Thoracic aorta (tissue), 2 donors: ENCODE results near the gene NAV2. TPM values are rescaled to one million over a fixed set of nuclear protein-coding genes. Genes with fewer than 3 reads are reported as not detected.

Experiments
- ATAC-seq: fragments of 150-250 bp; one replicate; pipeline ENCODE4 v1.8.0; 2017; ENCODE audit warnings: low read depth; ENCODE audit not compliant: insufficient number of reproducible peaks, low FRiP score
- DNase-seq: peaks from one replicate; pipeline ENCODE4 v3.0.0-alpha.2; 2020; ENCODE audit warnings: low spot score
- H3K27ac ChIP-seq, 2 donors: fragments of 200-600 bp; sonication (generic); 1 replicate in 1 of 2; 2 replicates in 1 of 2; pipeline ENCODE4 v1.5.1; 2016; ENCODE audit warnings: mild to moderate bottlenecking in 2 of 2, moderate library complexity in 2 of 2
- H3K27me3 ChIP-seq: fragments of 200-600 bp; sonication (generic); replicated peaks from 2 replicates; pipeline ENCODE4 v1.6.0; 2016; ENCODE audit warnings: mild to moderate bottlenecking; ENCODE audit not compliant: insufficient read depth
- H3K36me3 ChIP-seq: fragments of 200-600 bp; sonication (generic); one replicate; pipeline ENCODE4 v1.5.1; 2016
- H3K4me1 ChIP-seq, 2 donors: fragments of 200-600 bp; sonication (generic); 1 replicate in 1 of 2; 2 replicates in 1 of 2; pipeline versions ENCODE4 v1.5.1 to v1.6.0; 2016; ENCODE audit warnings: low read depth in 2 of 2, mild to moderate bottlenecking in 1 of 2; ENCODE audit not compliant: control insufficient read depth in 1 of 2
- H3K4me3 ChIP-seq: fragments of 200-600 bp; sonication (generic); 2 replicates; pipeline ENCODE4 v1.5.1; 2016; ENCODE audit warnings: mild to moderate bottlenecking
- H3K9me3 ChIP-seq: fragments of 200-600 bp; sonication (generic); 2 replicates; pipeline ENCODE4 v1.5.1; 2016
- total RNA-seq, 2 donors: library from RNA; depleted of rRNA; stranded (reverse); fragments of >200 nt; gene quantifications; one replicate each; pipeline versions ENCODE4 v1.1.0 to v1.2.3, GENCODE V29; 2016
- TF ChIP-seq, protein P1 (sequence below): fragments of 200-600 bp; sonication (generic); IDR thresholded peaks from one replicate; pipeline ENCODE4 v1.5.1; 2019; ENCODE audit warnings: antibody characterized with exemption

Gene NAV2
- total RNA-seq, 2 donors from 2014 or later = 125 to 230 TPM

DNA sequence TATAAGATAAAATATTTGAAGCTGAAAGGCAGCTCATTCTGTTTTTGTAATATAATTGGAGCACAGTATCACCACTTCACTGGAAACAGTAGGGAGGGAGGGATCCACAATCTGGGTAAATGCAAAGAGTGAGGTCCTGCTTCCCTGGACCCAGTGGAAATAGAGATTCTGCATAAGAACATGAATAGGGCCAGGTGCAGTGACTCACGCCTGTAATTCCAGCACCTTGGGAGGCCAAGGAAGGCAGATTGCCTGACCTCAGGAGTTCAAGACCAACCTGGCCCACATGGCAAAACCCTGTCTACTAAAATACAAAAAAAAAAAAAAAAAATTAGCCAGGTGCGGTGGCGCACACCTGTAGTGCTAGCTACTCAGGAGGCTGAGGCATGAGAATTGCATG, 303.9 kb downstream of the NAV2 start:
- H3K9me3 ChIP-seq = no peaks in the 10 kb centered on the region
- H3K27ac ChIP-seq = no peak overlapping the region
- H3K4me1 ChIP-seq = peaks cover 0 to 43% of the 10 kb centered on the region in 2 donors
- DNase-seq (no peak), ATAC-seq (no peak)
- H3K36me3 ChIP-seq = peaks cover 3% of the 10 kb centered on the region
- H3K4me3 ChIP-seq = no peak overlapping the region
- TF ChIP-seq, protein P1, sequence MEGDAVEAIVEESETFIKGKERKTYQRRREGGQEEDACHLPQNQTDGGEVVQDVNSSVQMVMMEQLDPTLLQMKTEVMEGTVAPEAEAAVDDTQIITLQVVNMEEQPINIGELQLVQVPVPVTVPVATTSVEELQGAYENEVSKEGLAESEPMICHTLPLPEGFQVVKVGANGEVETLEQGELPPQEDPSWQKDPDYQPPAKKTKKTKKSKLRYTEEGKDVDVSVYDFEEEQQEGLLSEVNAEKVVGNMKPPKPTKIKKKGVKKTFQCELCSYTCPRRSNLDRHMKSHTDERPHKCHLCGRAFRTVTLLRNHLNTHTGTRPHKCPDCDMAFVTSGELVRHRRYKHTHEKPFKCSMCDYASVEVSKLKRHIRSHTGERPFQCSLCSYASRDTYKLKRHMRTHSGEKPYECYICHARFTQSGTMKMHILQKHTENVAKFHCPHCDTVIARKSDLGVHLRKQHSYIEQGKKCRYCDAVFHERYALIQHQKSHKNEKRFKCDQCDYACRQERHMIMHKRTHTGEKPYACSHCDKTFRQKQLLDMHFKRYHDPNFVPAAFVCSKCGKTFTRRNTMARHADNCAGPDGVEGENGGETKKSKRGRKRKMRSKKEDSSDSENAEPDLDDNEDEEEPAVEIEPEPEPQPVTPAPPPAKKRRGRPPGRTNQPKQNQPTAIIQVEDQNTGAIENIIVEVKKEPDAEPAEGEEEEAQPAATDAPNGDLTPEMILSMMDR = no peak
- no peaks in the 10 kb centered on the region for H3K27me3 ChIP-seq

DNA sequence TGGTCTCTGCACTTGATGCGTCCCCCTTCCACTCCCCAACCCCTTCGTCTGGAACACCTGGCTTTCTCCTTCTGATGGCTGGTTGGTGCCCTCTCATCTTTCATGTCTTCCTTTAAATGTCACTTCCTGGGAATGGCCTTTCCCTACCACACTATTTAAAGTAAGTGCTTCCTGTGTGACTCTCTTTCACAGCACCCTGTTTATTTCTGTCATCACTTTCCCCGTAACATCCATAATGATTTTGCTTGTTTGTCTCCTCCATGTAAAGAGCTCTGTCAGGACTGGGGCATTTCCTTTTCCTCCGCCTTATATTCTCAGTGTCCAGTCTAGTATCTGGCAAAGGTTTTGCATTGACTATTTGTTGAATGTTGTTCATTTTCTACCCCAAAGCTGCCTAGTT, 304.7 kb downstream of the NAV2 start:
- TF ChIP-seq, protein P1 = no peak
- H3K4me3 ChIP-seq = no peak overlapping the region
- H3K4me1 ChIP-seq = peaks cover 8 to 47% of the 10 kb centered on the region in 2 donors
- no peaks in the 10 kb centered on the region for H3K9me3 ChIP-seq
- no peak overlapping the region for H3K27ac ChIP-seq
- H3K27me3 ChIP-seq = no peaks in the 10 kb centered on the region
- DNase-seq (no peak), ATAC-seq (no peak)
- H3K36me3 ChIP-seq = peaks cover 3% of the 10 kb centered on the region

DNA sequence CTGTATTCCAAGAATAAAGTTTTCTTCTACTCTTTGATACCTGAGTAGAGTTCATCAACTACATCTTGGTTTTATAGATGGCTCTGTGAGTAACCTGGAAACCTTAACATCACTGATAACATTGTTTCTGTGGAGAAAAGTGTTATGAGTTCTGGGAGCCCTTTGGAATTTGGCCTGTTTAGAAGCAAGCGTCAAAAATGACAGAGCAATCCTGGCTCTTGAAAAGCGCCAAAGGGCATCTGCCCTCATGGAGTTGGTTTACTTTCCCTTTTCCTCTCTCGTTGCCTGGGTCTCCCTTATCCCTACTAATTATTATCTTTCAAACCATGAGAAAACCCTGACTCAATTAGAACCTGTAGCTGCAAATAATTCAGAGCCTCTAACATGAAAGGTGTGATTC, 307.6 kb downstream of the NAV2 start:
- DNase-seq = no peak
- H3K27me3 ChIP-seq = no peaks in the 10 kb centered on the region
- H3K36me3 ChIP-seq = no peaks in the 10 kb centered on the region
- TF ChIP-seq, protein P1 = no peak
- H3K27ac ChIP-seq = no peak overlapping the region
- peaks cover 22 to 56% of the 10 kb centered on the region in 2 donors for H3K4me1 ChIP-seq
- no peak overlapping the region for H3K4me3 ChIP-seq
- H3K9me3 ChIP-seq = no peaks in the 10 kb centered on the region
- no peak for ATAC-seq

DNA sequence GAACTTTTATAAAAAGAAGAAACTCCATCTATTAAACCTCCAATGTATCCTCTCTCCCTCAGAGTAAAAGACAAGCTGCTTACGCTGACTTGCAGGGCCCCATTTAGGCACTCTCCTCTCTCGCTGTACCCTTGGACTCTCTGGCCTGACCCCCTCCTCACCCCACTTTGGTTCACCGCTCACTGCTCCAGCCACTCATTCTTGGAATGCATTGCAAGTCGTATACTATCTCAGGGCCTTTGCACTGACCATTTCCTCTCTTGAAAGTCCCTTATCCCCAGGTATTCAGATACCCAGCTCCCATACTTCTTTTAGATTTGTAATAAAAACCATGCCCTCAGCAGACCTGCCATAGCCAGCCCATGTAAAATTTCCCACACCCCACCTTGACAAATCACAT, 308.1 kb downstream of the NAV2 start:
- H3K36me3 ChIP-seq = no peaks in the 10 kb centered on the region
- no peak for DNase-seq
- TF ChIP-seq, protein P1 = no peak
- no peaks in the 10 kb centered on the region for H3K27me3 ChIP-seq
- H3K4me1 ChIP-seq = peaks cover 22 to 56% of the 10 kb centered on the region in 2 donors
- no peak overlapping the region for H3K27ac ChIP-seq
- ATAC-seq = no peak
- H3K9me3 ChIP-seq = no peaks in the 10 kb centered on the region
- no peak overlapping the region for H3K4me3 ChIP-seq

DNA sequence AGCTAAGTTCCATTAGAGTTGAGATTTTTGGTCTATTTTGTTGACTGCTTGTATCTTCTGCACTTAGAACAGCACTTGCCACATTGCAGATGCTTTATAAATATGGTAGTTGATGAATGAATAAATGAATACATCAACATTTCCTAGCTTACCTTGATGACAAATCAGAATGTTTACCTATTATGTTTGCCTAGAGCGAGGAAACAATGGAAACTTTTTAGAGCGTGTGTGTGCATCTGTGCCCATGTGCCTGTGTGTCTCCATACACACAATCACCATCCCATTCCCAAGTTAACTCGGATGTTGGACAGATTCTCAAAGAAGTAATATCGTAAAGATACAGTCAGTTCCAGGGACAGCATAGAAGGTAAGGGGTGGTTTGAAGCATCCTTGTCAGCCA, 308.6 kb downstream of the NAV2 start:
- Histone ChIP-seq H3K36me3 (no peaks in the 10 kb centered on the region), H3K4me3 (no peak overlapping the region), H3K27me3 (no peaks in the 10 kb centered on the region), H3K27ac (no peak overlapping the region), H3K9me3 (no peaks in the 10 kb centered on the region), H3K4me1 (peaks cover 22 to 54% of the 10 kb centered on the region in 2 donors)
- TF ChIP-seq, protein P1 = no peak
- no peak for ATAC-seq
- DNase-seq = no peak
